NCI-H187 (cell line): Measurements from ENCODE around the gene CDKAL1.
A peak's percentile ranks its signal among the peaks of the same experiment; 100 is the strongest.
"Not testable (repeated sequence)": the region's sequence is repeated elsewhere in the genome, so short reads cannot be mapped to it uniquely, and the experiment has no call there.

Source experiments
- DNase-seq, 2 experiments: peaks; one replicate each; lab custom pipeline; 2025; lab: John Stamatoyannopoulos, UW

Gene CDKAL1

DNA sequence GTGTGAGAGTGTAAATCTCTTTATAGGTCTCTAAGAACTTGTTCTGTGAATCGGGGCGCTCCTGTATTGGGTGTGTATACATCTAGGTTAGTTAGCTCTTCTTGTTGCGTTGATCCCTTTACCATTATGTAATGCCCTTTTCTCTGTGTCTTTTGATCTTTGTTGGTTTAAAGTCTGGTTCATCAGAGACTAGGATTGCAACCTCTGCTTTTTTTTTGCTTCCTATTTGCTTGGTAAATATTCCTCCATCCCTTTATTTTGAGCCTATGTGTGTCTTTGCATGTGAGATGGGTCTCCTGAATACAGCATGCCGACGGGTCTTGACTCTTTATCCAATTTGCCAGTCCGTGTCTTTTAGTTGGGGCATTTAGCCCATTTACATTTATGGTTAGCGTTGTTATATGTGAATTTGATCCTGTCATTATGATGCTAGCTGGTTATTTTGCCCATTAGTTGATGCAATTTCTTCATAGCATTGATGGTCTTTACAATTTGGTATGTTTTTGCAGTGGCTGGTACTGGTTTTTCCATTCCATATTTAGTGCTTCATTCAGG lies 60.1 kb downstream of the CDKAL1 start:
- not testable (repeated sequence) for DNase-seq

DNA sequence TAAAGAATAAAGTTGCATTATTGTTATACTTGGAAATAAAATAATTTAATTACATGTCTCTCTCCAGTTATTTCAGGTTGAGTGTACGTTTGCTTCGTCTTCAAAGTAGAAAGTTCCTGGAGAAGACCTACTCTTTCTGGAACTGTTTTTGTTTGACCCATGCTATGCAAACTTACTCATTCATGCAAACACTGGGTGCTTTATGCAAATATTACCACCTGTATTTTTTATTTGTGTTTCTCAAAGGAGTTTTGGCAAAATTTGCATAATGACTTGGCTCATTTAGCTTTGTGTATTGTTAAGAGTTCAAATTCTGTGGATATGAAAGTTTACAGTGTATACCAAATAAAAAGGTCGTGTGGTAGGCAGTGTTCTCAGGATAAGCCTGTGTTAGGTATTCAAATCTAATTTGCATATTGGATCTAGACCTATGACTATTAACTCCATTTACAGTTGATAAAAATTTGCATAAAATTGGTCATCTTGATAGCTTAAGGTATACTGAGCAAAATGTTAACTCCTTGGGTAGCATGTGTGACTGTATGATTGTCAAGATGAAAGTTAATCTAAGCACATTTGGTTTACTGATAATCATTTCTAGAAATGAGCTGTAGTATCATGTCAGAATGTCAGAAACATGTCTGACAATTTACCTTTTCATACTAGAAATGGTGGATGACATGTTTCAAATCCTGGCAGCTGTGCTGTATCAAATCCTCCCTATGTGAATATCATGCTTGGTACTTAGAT lies 65.2 kb downstream of the CDKAL1 start:
- no peak for DNase-seq

GRCh38 chr6:20600831-20601230 lies 66.6 kb downstream of the CDKAL1 start:
- DNase-seq = no peak

- no peak for DNase-seq
Measured at GRCh38 chr6:20604159-20604558, 69.9 kb downstream of the CDKAL1 start.

DNA sequence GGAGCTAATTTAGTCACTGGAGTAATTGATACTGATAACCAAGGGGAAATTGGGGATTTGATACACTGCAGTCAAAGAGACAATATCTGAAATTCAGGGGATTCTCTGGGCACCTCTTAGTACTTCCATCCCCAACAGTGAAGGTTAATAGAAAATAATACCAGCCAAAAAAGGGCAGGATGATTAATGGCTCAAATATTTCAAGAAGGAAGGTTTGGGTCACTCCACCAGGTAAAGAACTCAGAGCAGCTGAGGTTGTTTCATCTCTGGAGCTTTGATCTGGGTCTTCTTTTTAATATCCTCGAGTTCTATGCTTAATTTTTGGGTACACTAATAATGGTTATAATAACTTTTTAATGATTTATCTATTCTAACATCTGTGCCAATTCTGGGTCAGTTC lies 70.8 kb downstream of the CDKAL1 start:
- no peak for DNase-seq

- DNase-seq = no peak
Measured at GRCh38 chr6:20605581-20605980, 71.3 kb downstream of the CDKAL1 start.

- no peak for DNase-seq
Measured at GRCh38 chr6:20606831-20607230, 72.6 kb downstream of the CDKAL1 start.

- no peak for DNase-seq
Measured at GRCh38 chr6:20608356-20608755, 74.1 kb downstream of the CDKAL1 start.

GRCh38 chr6:20608905-20609304 lies 74.6 kb downstream of the CDKAL1 start:
- no peak for DNase-seq

GRCh38 chr6:20609924-20610323 lies 75.7 kb downstream of the CDKAL1 start:
- DNase-seq = not testable (repeated sequence)

- DNase-seq = no peak
Measured at GRCh38 chr6:20610636-20611370, 76.5 kb downstream of the CDKAL1 start.

- DNase-seq = not testable (repeated sequence)
Measured at GRCh38 chr6:20617537-20617936, 83.3 kb downstream of the CDKAL1 start.

DNA sequence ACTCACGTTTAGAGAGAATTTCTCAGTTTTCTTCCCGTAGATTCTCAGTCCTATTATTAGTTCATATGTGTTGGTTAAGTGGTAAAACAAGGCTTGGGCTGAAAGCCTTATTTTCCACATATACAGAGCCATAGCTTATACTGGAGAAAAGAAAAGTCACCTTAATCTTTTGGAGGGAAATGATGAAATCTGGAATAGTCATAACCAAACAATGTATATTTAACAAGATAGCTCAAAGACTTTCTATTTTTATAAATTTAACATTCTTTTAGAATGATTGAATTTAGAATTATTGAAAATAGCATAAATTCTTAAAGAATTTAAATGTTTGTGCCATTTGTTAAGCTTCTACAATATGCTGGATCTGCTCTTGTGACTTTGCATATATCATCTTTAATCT lies 85.8 kb downstream of the CDKAL1 start:
- DNase-seq = no peak

DNA sequence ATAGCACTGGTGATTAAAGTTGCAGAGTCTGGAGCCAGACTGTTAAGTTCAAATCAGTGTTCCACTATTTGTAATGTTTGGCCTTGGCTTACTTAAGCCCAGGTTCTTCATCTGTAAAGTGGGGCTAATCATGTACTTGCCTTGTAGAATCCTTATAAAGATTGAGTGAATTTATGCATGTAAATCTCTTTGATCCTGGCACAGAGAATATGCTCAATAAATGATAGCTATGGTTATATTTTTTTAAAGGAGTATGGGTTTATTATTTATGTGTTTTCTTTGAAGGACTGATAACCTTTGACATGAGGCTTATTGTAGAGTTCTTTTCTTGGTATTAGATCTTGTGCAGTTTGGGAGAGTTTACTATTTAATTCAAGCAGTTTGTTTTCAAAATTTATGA lies 89.5 kb downstream of the CDKAL1 start:
- DNase-seq = no peak

DNA sequence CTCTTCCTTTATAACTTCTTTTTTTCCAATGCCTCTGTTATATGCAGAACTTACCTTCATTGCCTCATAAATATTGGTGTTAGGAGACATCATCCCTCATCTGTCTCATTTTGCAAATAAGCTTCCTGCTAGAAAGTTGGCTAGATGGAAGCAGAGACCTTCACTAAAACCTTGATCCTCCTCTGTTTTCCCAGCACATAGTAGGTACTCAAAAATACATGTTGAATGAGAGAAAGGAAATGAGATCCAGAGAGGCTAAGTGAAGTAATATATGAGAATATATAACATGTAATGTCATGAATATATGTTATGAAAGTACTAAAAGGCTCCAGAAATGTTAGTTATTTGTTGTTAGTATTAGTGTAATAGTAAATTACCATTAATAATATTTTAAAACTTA lies 91.9 kb downstream of the CDKAL1 start:
- DNase-seq = no peak

DNA sequence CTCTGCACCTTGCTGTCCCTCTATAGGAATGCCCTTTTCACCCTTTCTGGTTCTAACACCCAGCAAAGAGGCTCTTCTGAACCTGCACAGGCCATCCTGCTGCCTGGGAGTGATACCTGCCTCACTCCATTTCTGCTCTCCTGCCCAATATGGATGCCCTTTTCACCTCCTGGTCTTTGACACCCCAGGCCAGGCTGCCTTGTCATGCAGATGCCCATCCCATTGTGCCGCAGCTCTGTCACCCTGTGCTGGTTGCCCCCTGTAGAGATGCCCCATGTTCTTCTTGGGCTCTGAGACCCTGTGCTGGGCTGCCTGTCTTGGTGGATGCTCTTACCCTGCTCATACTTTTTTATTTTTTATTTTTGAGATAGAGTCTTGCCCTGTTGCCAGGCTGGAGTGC lies 95.3 kb downstream of the CDKAL1 start:
- no peak for DNase-seq

- DNase-seq = no peak
Measured at GRCh38 chr6:20630136-20630535, 95.9 kb downstream of the CDKAL1 start.

DNA sequence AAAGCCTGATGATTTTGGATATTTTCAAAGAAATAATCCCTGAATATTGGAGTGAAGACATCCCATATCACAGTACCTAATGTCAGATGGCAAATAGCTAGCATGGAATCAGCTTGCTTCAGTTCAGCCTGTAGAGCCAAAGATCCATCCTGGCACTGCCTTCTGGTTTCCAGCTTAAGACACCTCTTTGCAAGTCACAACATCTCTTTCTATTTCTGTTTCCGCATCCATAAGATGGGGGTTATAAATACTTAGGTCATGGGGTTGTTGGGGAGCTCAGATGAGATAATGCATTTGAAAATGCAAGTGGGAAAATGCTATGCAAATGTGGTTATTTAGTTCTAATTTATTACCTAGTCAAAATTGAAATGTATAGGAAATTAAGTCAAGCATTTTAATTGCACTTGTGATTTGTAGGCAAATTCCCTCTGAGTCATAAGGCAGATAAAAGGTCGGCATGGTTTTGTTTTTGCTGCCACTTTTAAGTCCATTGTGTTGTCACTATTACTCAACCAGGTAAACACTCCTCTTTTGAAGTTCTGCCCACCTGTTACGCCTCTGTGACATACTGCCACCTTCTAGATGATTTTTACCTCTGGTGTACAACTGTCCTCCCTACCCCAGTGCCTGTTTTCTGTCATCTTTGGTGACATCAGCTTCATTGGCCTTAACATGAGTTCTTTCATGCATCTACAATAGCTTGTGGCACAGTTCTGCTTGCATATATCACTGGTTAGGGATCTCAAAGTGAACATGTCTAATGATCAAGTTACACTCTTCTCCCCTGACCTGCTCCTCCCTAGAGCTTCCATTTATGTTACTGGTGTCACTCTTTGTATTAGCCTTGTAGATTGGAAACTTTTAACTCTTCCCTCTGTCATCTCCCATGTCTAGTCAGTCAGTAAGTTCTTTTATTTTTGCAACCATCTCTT lies 96.6 kb downstream of the CDKAL1 start:
- peak; percentile 3 to 4 for DNase-seq

DNA sequence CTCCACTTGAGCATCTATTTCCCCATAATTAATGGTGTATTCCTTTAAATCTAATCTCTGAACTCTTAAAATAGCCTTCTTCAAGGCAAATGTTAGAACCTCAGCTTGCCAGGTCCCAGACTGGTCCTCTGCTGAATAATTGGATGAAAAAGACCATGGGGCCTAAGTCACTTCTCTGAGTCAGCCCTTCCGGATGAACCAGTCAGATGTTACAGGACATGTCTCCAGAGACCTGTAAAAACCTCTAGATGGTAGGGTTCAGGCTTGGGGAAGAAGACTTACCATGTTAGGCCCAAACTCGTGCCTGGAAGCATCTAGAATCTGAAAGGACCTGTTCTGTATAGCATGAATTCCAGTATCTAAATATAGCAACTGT lies 97.3 kb downstream of the CDKAL1 start:
- no peak for DNase-seq

GRCh38 chr6:20632696-20633095 lies 98.4 kb downstream of the CDKAL1 start:
- no peak for DNase-seq

DNA sequence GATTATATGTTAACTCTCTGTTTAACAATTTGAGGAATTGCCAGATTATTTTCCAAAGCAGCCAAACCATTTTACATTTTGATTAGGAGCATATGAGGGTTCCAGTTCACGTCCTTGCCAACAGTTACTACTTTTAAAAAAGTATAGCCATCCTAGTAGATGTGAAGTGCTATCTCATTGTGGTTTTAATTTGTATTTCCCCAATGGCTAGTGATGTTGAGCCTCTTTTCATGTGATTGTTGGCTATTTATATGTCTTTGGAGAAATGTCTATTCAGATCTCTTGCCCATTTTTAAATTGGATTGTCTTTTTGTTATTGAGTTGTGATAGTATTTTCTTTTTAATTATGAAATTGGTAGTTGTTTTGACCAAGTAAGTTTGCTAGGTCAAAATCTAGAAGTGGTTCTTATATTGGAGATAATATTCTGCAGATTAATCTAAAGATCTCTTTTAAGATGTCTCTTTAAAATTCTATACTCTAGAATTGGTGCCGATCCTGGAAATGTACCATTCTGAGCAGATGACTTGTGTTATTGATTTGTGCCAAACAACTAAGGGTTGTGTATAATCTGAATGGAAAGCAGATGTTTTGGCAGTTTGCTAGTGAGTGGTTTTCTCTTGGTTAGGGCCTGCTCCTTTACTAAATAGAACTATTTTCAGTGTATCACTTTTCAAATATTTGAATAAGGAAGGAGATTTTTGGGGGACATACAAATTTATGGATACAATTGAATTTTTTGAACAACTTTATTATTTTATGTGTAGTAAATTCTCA lies 99.5 kb downstream of the CDKAL1 start:
- DNase-seq = no peak
